ENCODE data around the gene PAN3.
A peak's percentile ranks its signal among the peaks of the same experiment; 100 is the strongest.

GRCh38 chr13:28100150-28101121 lies 37.9 kb upstream of the PAN3 start, which contains the start of gene FLT3:
- TF ChIP-seq EZH2 (IDR thresholded peaks at IDR 0.05; ENCODE audit: borderline replicate concordance, low read depth, low read length, poor library complexity, severe bottlenecking), result peak; percentile 61
- no peak for TF ChIP-seq CTCF (conservative IDR thresholded peaks at IDR 0.05; ENCODE audit: low read depth, low read length)
